Hepatocyte (in vitro differentiated cells): ENCODE results near the gene LRRC66.

ENCODE experiments used
- EZH2 ChIP-seq: fragments of 200-600 bp; sonication (generic); IDR thresholded peaks from 2 replicates; pipeline ENCODE4 v1.6.1; 2016; ENCODE audit warnings: antibody characterized with exemption, mild to moderate bottlenecking, borderline replicate concordance
- TF ChIP-seq, protein P1 (sequence below): fragments of 200-600 bp; sonication (generic); IDR thresholded peaks from 2 replicates; pipeline ENCODE4 v1.5.1; 2016; ENCODE audit warnings: antibody characterized with exemption, mild to moderate bottlenecking; ENCODE audit not compliant: poor library complexity

DNA sequence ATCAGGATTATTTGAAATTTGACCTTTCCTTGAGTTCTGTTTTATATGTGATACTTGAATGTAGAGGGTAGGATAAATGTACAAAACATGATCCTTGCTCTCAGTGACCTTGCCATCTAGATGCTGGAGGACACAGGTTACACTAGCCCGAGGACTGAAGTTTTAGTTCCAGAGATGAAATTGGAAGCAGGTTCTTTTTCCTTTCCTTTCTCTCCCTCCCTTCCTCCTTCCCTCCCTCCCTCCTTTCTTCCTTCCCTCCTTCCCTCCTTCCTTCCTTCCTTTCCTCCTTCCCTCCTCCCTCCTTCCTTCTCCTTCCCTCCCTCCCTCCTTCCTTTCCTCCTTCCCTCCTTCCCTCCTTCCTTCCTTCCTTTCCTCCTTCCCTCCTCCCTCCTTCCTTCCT, 54.3 kb downstream of the LRRC66 start:
- TF ChIP-seq, protein P1, sequence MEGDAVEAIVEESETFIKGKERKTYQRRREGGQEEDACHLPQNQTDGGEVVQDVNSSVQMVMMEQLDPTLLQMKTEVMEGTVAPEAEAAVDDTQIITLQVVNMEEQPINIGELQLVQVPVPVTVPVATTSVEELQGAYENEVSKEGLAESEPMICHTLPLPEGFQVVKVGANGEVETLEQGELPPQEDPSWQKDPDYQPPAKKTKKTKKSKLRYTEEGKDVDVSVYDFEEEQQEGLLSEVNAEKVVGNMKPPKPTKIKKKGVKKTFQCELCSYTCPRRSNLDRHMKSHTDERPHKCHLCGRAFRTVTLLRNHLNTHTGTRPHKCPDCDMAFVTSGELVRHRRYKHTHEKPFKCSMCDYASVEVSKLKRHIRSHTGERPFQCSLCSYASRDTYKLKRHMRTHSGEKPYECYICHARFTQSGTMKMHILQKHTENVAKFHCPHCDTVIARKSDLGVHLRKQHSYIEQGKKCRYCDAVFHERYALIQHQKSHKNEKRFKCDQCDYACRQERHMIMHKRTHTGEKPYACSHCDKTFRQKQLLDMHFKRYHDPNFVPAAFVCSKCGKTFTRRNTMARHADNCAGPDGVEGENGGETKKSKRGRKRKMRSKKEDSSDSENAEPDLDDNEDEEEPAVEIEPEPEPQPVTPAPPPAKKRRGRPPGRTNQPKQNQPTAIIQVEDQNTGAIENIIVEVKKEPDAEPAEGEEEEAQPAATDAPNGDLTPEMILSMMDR = no peak
- no peak for TF ChIP-seq EZH2
